ENCODE results near the gene ANXA6.

The ANXA6 gene

DNA sequence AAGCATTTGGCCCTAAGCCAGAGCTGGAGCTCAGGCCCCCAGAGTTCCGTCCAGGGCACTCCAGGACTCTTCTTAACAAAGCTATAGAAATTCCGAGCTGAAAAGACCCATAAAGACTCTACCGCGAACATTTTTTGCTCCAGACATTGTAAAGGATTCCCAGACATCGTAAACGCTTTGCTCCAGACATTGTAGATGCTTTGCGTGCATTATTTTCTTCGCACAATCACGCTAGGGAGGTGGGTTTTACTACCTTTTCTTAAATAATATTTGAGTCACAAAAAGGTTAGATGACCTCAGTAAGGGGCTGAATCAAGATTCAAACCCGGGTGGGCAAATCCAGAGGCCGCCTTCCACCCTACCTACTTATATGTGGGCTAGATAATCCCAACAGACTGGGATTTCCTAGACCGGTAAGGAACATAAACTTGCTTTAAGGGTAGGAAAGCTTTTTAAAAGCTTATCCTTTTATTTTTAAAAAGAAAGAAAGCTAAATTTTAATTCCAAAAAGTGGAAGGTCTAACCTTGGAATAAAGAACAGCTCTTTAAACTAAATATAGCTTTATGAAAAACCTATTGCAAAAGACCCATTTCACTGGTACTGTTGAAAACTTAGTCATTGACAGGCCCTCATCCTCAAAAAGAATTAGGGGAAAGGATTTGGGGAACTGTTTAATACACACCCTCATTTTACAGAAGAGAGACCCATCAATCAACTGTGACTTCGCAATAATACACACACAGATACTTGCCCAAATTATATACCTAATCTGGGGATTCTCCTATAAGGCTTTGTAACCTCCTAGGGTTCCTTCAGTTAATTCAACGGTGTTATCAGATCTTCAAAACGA lies 75.9 kb downstream of the ANXA6 start:
- DNase-seq (ENCODE audit: low spot score), result no peak

DNA sequence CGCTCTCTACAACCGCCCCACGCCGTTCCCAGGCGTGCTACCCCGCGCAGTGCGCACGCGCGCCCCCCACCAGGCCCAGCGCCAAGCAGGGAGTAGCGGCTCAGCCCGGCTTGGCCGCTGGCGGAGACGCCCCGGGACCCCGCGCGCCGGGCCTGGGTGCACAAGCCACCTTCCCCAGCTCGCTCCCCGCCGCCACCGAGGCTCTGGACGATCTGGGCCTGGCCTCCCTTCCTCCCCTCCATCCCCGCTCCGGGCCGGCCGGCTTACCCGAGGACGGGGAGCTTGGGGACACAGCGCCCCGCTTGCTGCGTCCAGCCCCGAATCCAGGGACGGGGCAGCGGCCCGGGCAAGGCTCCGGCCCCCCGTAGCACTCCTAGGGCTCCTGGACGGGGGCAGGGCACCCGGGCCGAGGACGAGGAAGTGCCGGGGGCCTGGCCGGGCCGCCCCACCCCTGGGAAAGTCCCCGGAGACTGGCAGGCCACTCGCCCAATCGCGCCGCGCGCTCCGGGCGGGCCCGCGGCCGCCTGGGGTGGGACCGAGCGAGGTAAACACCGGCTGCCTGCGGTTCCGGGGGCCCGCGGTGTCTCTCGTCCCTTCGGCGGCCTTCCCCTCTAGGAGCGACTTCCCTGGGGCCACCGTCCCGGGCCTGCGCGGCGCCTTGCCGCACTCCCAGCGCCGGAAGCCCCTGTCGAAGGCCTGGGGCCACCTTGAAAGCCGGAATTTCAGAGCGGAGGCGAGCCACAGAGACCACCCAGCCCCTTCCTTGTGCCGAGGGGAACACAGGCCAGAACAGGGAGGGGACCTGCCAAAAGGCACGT lies 76.8 kb downstream of the ANXA6 start, which contains the start of gene TNIP1:
TSS of gene TNIP1 (minus strand) at position 422 of the 818 bp plus-strand sequence. CDS start 15,939 bp downstream, outside the sequence.
- peak; percentile 97 for DNase-seq (ENCODE audit: low spot score)

DNA sequence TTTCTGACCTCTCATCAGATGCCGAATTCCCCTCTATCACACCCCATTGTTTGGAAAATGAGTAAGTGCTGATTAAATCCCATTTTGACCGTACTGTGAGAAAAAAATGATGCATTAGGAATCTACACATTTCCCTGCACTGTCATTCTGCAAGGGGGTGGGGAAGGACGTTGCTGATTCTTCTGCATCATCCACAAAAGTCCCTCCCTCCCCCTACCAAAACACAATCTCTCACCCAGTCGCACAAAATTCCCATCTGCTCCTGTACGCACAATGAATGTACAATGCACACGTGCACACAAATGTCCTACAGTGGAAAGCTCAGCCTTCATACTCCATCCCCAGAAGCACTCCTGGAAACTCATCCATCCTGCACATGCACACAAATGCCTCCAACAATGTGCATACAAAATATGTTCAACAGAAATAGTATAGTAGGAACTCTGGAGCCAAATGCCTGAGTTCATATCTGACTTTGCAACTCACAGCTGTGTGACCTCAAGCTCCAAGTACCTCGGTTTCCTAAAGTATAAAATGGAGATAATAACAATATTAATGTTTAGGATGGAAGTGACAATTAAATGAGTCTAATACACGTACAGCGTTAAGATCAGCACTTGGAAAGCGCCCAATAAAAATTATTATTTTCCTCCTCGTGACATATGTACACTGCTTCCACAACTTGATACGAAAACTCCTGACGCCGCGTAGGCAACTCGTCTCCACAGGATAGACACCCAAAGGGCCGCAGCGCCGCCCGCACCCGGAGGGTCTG lies 77.6 kb downstream of the ANXA6 start:
- DNase-seq (ENCODE audit: low spot score), result peak; percentile 55

DNA sequence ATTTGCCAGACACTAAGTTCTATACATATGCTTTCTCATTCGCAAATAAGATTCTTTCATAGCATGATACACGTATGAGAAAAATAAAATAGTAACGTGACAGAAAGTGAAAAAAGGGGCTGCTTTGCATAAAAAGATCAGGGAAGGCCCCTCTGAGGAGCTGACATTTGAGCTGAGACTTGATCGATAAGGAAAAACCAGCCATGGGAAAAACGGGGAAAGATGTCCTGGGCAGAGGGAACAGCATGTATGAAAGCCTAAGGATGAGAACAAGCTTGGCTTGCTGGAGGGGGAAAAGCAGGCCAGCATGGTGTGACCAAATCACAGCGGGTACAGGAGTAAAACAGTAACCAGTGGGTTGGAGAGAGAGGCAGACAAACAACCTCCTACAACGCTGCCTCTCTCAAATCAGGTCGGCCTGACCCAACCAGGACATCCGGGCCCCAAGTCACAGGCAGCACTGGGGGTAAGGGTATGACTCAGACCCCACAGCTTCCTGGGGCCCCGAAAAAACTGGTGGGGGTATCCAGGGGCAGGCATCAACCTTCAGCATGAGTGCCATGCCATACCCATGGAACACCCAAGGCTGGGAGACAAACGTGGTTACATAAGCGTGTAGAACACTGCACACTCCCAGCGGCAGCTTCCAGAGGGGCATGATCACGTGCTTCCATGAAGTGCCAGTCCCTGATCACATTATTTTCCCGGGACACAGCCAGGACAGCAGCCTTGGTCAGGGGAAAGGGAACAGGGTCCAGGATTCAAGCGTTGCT lies 78.9 kb downstream of the ANXA6 start:
- no peak for DNase-seq (ENCODE audit: low spot score)

DNA sequence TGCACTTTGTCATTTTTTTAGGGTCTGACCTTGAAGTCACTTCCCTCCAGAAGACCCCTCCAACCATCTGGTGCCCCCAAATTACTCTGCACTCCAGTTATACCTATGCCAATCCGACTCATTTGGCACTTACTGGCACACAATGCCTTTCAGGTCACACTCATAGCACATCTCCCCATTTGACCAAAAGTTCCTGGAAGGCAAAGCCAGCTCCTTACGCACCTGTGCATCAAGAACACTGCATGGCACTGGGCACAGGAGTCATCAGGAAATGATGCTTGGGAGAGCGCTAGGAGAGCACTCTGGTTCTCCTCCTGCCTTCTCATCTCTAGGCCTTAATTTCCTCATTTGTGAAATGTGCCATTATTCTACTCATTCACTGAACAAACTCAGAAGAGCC lies 79.6 kb downstream of the ANXA6 start:
- no peak for DNase-seq (ENCODE audit: low spot score)

DNA sequence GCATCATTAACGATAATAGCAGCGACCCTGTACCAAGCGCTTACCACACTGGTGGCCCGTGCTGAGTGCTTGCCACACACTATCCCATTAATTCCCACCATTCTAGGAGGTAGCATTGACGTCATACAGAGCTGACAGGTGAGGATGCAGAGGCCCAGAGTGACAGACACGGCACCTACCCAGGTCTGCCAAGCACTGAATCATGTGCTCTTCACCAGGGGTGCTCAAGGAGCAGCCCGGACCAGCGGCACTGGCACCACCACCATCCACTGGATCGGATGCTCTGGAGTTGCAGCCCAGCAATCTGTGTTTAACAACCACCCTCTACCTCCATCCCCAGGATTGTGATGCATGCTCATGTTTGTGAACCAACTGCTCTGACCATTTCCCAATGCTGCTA lies 80.2 kb downstream of the ANXA6 start:
- DNase-seq (ENCODE audit: low spot score), result no peak

DNA sequence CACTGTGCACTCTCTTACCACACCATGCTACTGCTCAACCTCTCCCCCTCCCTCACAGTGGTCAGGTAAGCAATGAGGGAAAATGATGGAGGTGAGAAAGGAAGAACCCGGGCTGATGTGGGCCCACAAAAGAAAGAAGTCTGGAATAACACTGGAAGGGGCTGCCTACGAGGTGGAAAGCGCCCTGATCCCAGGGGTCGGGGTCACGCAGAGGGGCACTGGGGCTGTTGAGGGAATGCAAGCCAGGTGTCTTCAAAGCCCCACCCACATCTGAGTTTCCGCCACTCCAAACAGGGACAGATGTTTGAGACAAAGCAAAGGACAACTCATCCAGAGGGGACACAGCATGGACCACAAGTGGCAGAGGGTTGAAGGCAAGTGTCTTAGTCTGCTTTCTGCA lies 81.0 kb downstream of the ANXA6 start:
- no peak for DNase-seq (ENCODE audit: low spot score)

DNA sequence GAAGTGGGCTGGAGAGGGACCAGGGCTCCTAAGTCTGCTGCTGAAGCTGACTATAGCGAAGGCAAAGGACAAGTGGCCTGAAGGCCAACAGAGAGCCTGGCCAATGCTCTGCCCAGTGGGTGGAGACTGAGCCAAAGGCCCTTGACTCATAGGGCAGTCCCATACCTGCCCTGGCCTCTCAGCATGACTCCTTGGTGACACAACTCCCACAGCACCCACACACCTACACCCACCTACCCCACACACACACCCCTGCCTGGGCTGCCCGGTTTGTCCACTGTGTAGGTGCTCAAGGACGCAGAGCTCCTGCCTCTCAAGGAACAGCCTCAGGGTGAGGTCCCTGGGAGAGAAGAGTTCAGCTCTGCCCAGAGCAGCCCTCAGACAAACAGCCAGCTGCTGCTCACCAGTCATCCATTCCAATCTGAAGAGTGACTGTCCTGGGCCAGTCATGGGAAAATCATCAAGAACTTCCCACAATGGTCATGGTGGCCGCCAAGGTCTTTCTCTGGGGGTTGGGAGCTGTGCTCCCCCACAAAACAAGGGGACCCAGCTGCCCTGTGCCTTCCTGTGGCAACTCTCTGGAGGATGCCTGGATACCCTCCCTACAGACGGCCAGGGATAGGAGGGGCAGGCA lies 81.8 kb downstream of the ANXA6 start:
- DNase-seq (ENCODE audit: low spot score), result peak; percentile 54

DNA sequence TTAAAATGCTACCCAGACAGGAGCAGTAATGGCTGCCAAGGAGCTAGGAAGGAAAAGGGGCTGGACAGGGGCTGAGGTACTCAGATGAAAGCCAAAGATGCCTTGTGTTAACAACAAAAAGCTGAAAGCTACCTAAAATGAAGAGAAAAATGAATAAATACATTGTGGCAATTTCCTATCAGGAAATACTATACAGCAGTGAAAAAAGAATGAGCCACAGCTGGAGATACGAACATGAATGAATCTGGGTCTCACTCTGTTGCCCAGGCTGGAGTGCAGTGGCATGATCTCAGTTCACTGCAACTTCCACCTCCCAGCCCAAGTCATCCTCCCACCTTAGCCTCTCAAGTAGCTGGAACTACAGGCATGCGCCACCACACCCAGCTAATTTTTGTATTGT lies 83.0 kb downstream of the ANXA6 start:
- DNase-seq (ENCODE audit: low spot score), result no peak

DNA sequence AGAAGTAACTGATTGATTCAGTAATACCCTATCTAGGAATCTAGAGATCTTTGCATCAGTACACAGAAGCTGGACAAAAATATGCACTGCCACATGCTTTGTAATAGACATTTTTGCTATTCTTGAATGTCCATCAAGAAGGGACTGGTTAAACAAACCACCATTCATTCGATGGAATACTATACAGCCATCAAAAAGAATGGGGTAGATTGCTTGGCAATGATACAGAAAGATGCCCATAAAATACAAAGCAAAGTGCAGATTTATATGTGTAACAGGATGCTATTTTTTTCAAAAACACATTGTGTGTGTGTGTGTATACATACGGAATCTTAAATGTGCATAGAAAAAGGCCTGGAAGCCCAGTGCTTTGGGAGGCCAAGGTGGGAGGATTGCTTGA lies 84.3 kb downstream of the ANXA6 start:
- DNase-seq (ENCODE audit: low spot score), result no peak

DNA sequence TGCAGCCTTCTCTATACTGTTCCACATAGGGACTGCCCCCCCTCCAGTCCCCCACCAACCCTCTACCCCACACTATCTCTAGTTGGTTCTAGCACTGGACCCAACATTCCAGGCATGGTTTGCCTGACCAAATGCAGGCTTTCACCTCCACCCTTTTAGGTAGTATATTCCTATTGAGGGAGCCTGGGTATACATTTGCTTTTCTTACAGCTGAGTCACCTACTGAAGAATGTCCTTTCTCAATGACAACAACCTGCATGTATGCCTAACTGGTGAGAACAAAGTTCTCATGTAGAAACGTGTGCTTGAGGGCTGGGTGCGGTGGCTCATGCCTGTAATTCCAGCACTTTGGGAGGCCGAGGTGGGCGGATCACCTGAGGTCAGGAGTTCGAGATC lies 85.0 kb downstream of the ANXA6 start:
- peak; percentile 59 for DNase-seq (ENCODE audit: low spot score)

DNA sequence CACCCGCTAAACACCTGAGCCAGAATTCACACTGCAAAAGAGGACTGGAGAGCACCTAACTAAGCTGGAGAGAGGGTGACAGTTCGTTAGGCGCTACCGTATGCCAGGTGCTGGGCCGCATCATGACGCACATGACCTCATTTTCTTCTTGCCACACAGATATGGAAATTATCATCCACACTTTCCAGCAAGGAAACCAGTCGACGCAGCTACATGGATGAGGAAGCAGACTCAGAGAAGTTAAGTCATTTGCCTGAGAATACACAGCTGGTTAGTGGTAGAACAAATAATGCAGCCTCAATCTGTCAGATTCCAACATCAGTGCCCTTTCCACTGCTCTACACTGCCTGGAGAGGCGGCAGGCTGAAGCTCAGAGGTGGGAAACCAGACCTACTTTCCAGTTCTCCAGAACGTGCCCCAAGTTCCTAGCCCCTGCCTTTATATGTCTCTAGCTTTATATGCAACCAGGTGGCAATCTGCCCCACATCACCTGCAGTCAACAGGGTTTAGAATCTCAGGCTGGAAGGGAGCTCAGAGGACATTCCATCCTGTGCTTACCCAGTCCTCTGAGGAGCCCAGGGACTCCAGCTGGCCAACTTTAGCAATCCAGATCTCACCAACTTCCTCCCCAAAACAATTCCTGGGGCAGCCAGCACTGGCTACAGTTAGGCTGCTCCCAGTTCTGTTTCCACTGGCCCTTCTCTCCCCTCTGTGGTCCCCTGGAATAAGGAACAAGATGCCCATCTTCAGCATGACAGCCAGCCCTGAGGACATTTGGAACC lies 85.5 kb downstream of the ANXA6 start:
- no peak for DNase-seq (ENCODE audit: low spot score)

DNA sequence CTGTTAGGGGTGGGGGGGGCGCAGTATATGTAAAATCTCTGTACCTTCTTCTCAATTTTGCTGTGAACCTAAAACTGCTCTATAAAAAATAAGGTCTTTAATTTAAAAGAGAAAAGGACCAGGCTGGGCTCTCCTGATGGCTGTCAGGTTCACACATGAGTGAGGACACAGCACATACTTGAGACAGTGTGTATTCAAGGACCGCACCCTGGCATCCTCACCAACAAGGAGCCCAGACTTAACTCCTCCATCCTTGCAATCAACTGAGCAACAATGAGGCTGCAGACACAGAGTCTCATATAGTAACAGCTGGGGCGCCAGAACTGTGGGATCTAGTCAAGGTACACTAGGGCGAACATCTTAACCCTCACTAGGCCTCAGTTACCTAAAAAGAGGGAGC lies 86.6 kb downstream of the ANXA6 start:
- no peak for DNase-seq (ENCODE audit: low spot score)

DNA sequence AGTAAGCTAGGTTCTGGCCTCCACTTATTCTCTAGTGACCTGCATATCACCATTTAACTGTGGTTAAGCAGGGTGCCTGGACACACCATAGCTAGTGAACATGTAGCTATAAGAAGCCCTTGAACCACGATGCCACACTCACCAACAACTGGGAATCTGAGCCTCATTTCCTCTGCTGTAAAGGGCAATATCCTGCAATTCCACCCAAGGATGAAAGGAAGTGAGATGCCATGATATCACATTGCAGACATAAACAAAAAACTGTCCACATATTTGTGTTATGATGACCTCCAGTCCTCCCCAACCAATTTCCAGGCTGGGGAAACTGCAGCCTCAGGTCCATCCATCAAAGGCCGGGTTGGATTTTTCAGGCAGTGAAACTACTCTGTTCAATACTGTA lies 87.1 kb downstream of the ANXA6 start:
- DNase-seq (ENCODE audit: low spot score), result peak; percentile 42

DNA sequence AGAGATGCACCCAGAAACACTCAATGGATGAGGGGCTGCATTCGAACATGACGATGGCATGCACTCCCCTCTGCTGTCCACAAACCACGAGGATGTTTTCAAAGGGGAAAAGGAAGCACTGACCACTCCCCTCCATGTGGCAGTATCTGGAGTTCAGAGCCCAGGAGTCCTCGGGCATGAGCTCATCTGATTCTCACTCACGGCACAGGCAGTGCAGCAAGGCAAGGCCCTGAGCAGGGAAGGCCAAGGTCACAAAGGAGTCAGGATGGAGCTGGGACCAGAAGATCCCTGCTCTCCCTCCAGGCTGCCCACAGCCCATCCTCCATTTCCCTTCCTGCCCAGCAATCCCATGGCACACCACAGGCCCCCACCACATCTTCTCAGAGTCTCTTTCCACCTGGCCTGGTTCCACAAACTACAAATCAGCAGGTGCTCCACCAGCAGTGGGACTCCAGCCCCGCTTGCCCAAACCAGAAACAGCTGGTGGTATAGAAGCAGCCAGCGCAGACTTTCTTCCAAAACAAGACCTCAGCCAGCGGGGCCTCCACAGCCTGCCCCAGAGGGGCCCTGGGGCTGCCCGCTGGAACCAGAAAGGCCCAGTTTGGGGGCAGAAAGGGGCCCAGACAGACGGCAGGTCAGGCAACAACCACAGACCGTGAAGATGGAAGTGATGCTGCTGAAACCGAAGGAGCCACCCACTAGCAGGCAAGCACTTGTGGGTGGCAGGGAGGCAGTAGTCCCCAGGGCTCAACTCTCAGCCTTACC lies 89.0 kb downstream of the ANXA6 start:
- no peak for DNase-seq (ENCODE audit: low spot score)

DNA sequence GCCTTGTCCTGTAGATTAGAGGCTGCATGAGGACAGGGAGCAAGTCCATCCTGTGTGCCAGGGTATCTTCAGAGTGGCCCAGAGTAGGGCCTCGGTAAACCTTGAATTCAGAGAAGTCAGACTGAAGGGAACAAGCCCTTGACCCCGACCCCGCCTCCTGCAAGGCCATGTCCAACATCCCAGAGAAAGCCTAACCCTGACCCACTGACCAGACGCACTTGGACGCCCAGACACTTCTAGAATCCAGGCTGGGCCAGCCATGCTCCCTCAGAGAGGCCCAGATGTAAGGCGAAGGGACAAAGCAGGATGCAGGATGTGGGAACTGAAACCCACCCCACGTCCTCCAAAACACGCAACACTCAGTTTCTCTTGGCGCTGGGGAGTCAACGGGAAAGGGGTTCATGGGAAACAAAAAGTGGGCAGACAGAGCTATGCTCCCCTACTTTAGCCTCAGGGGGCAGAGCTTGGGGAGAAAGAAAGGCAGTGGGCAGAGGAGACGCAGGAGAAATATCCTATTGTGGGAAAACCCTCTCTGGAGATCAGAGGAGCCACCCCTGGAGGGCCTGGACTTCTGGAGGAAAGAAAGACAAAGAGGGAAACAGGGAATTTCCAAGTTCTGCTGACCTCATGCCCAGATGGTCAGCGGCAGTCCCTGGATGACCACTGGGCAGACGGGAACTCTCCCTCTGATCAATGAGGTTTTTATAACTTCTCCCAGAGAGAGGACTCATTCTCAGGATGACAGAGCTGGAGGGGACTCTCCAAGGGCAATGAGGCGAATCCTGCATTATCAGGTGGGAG lies 89.7 kb downstream of the ANXA6 start:
- DNase-seq (ENCODE audit: low spot score), result no peak

DNA sequence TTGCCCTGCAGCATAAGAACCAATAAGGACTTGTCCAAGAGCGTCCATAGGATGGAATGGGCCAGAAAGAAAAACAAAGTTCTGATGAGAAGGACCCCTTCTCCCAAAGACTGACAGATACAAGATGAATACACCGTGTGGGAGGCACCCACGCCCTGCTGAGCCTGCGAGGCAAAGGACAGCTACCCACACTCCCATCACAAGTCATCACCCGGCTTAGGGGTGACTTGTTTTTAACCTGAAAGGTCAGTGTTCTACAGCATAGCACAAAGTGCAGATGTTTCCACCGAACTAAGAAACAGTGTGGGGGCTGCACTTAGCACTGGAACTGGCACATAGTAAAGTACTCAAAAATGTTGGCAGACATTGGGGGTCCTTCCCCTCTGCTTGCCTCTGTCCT lies 90.7 kb downstream of the ANXA6 start:
- DNase-seq (ENCODE audit: low spot score), result no peak

DNA sequence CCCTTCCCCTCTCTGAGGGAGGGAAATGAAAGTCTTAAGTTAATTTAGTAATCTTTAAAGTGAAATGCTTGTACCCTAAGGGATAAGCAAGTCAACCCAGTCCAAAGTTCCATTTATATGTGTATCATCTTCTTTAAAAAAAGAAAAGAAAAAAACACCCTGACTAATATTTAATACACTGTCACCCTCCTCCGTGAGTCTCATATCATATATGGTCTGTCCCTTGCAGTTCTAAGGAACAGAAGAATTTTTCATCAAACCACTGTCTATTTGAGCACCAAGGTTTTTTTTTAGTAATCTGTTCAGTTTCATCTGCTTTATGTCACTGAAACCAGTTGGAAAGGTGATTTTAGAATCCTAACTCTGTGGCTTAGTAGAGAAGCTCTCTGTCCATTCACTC lies 92.0 kb downstream of the ANXA6 start:
- DNase-seq (ENCODE audit: low spot score), result no peak
